LNCAP (cell line): ENCODE data around the gene PID1.

Experiments
- TF ChIP-seq, protein P1 (sequence below): fragments of 450-650 bp; IDR thresholded peaks from 2 replicates; pipeline ENCODE4 v1.5.1; 2017; ENCODE audit warnings: mild to moderate bottlenecking

Gene PID1

GRCh38 chr2:229009816-229010215 lies 261.3 kb downstream of the PID1 start:
- TF ChIP-seq, protein P1, sequence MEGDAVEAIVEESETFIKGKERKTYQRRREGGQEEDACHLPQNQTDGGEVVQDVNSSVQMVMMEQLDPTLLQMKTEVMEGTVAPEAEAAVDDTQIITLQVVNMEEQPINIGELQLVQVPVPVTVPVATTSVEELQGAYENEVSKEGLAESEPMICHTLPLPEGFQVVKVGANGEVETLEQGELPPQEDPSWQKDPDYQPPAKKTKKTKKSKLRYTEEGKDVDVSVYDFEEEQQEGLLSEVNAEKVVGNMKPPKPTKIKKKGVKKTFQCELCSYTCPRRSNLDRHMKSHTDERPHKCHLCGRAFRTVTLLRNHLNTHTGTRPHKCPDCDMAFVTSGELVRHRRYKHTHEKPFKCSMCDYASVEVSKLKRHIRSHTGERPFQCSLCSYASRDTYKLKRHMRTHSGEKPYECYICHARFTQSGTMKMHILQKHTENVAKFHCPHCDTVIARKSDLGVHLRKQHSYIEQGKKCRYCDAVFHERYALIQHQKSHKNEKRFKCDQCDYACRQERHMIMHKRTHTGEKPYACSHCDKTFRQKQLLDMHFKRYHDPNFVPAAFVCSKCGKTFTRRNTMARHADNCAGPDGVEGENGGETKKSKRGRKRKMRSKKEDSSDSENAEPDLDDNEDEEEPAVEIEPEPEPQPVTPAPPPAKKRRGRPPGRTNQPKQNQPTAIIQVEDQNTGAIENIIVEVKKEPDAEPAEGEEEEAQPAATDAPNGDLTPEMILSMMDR, result no peak

GRCh38 chr2:229003256-229003655 lies 267.8 kb downstream of the PID1 start:
- TF ChIP-seq, protein P1, result no peak

DNA sequence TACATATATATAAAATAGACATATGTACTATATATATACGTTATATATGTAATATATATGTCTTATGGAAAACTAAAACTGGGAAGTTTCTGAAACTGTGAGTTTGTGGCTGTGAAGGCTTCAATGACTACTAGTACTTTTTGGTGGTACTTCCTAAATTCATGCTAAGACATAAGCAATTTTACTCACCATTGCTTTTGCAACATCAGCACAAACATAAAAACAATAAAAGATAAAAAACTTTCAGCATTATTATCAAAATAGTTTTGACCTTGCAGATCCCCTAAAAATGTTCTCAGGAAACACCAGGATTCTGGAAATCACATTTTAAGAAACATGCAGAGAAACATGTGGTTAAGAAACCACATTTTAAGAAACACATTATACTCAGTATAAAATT lies 269.9 kb downstream of the PID1 start:
- TF ChIP-seq, protein P1, result no peak

GRCh38 chr2:228999326-228999725 lies 271.8 kb downstream of the PID1 start:
- TF ChIP-seq, protein P1, result no peak

DNA sequence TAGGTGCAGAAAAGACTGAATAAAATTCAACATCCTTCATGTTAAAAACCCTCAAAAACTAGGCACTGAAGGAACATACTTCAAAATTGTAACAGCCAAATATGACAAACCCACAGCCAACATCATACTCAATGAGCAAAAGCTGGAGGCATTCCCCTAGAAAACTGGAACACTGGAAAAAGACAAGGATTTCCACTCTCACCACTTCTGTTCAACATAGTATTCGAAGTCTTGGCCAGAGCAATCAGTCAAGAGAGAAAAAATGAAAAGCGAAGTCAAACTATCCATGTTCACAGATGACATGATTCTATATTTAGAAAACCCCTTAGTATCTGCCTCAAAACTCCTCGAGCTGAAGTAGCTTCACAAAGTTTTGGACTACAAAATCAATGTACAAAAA lies 282.3 kb downstream of the PID1 start:
- TF ChIP-seq, protein P1, result no peak

- TF ChIP-seq, protein P1, result no peak
Observed at GRCh38 chr2:228987441-228988155, 283.5 kb downstream of the PID1 start.

DNA sequence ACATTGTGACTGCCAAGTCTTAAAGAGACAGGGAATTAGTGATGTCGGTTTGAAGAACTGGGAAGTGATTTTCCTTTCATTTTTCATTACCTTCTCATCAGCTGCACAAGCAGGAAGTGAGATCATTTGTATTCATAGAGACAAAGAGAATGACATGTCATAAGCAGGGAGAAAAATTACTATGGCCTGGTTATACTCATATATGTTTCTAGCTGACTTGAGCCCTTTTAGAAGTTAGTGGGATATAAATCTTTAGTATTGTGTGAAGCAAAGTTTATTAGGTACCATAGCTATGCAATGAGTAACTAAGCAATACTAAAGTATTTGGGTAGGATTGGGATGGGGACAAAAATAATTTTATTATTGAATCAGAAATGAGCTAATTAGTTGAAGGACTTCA lies 284.1 kb downstream of the PID1 start:
- TF ChIP-seq, protein P1, result no peak

DNA sequence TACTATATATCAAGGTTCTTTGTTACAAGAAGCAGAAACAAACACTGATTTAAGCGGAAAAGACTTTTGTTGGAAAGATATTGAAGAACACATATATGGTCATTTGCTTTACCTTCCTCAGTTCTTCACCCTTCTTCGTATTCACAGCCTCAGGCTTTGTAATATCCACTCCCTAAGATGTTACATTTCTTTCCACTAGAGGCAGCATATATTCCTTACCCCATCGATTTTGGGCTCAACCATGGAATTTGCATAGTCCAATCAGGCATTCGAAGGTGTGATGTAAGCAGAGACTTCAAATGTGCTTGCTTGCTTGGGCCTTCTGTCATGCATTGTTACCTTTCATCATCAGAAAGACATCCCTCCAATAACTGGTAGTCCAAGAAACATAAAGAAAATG lies 287.4 kb downstream of the PID1 start:
- TF ChIP-seq, protein P1, result no peak
